ENCODE data around the gene RPTOR. TPM values are rescaled to one million over a fixed set of nuclear protein-coding genes. Genes with fewer than 3 reads are reported as not detected.

Gene RPTOR
- total RNA-seq, 2 experiments from 2014 or later, result 48.1 to 87.8 TPM

GRCh38 chr17:80759377-80759673 lies 214.7 kb downstream of the RPTOR start:
- peaks cover 21% of the 10 kb centered on the region; the same call in 1 of the 2 replicates for H3K79me2 ChIP-seq (ENCODE audit: insufficient read depth, low read depth, low read length)
- peak overlapping the region; percentile 83 for H3K27ac ChIP-seq (ENCODE audit: low read depth, low read length, poor library complexity, severe bottlenecking)
- H3K36me3 ChIP-seq (ENCODE audit: insufficient read depth, low read length), result peaks cover 36% of the 10 kb centered on the region
- no peaks in the 10 kb centered on the region for H4K20me1 ChIP-seq (ENCODE audit: insufficient read depth, low read length)
- H3K4me1 ChIP-seq (ENCODE audit: insufficient read depth, low read length, poor library complexity, severe bottlenecking), result peaks cover 59% of the 10 kb centered on the region
- no peak overlapping the region for H3K4me3 ChIP-seq (ENCODE audit: low read depth, low read length, poor library complexity, severe bottlenecking)
- POLR2A ChIA-PET, result no interaction called here
- no peaks in the 10 kb centered on the region for H3K9me3 ChIP-seq (ENCODE audit: low read length)
- no peaks in the 10 kb centered on the region for H3K9me2 ChIP-seq (ENCODE audit: insufficient read depth, low read length)
- no peak overlapping the region for H2AFZ ChIP-seq (ENCODE audit: low read length)
- no peak for TF ChIP-seq EZH2phosphoT487 (IDR thresholded peaks at IDR 0.05; ENCODE audit: borderline replicate concordance, low read depth, low read length)
- TF ChIP-seq CTCF (conservative IDR thresholded peaks at IDR 0.05; ENCODE audit: low read length), result no peak
- DNase-seq (ENCODE audit: low spot score), result no peak
- CTCF ChIA-PET (ENCODE audit: unreplicated experiment), result no interaction called here
- H3K4me2 ChIP-seq (ENCODE audit: low read length), result peak overlapping the region; percentile 64; the same call in 1 of the 2 replicates
- no TSS peak for BruUV-seq (replicated peaks)
- intact Hi-C loops (cut with micrococcal nuclease; ENCODE audit: unreplicated experiment), result no loop called here

- CTCF ChIA-PET (ENCODE audit: unreplicated experiment), result interaction anchor here (0.6 kb wide), 1 partner anchor 145 kb away, joined by 3 read pairs; no protein-coding TSS in a partner anchor
These were observed 215.9 kb downstream of the RPTOR start for GRCh38 chr17:80760511-80760911.

More at GRCh38 chr17:80760511-80760911, 215.9 kb downstream of the RPTOR start:
- peak overlapping the region; percentile 39 for H3K4me3 ChIP-seq (ENCODE audit: low read depth, low read length, poor library complexity, severe bottlenecking)
- H3K4me2 ChIP-seq (ENCODE audit: low read length), result peak overlapping the region; percentile 64
- H2AFZ ChIP-seq (ENCODE audit: low read length), result no peak overlapping the region; the same call in 1 of the 2 replicates
- no peaks in the 10 kb centered on the region for H3K9me3 ChIP-seq (ENCODE audit: low read length)
- no TSS peak for BruUV-seq (replicated peaks)
- H3K79me2 ChIP-seq (ENCODE audit: insufficient read depth, low read depth, low read length), result peaks cover 21% of the 10 kb centered on the region; the same call in 1 of the 2 replicates
- TF ChIP-seq CTCF (conservative IDR thresholded peaks at IDR 0.05; ENCODE audit: low read length) (no peak), EZH2phosphoT487 (IDR thresholded peaks at IDR 0.05; ENCODE audit: borderline replicate concordance, low read depth, low read length) (no peak)
- H3K9me2 ChIP-seq (ENCODE audit: insufficient read depth, low read length), result no peaks in the 10 kb centered on the region
- H4K20me1 ChIP-seq (ENCODE audit: insufficient read depth, low read length), result no peaks in the 10 kb centered on the region
- POLR2A ChIA-PET, result interaction anchor here (0.8 to 1.2 kb wide), 2 partner anchors 16 to 306 kb away, joined by 3 to 4 read pairs; no protein-coding TSS in a partner anchor
- peaks cover 26% of the 10 kb centered on the region for H3K36me3 ChIP-seq (ENCODE audit: insufficient read depth, low read length)
- H3K27ac ChIP-seq (ENCODE audit: low read depth, low read length, poor library complexity, severe bottlenecking), result peak overlapping the region; percentile 83
- intact Hi-C loops (cut with micrococcal nuclease; ENCODE audit: unreplicated experiment), result loop anchor here (2.0 kb wide), 1 partner anchor 24 kb away; no protein-coding TSS in a partner anchor
- peaks cover 65% of the 10 kb centered on the region for H3K4me1 ChIP-seq (ENCODE audit: insufficient read depth, low read length, poor library complexity, severe bottlenecking)
- DNase-seq (ENCODE audit: low spot score), result peak; percentile 88

Data from OCI-LY7 (cell line).